CD14-positive monocyte (primary cell): ENCODE data around the gene SFT2D3. TPM values are rescaled to one million over a fixed set of nuclear protein-coding genes. Genes with fewer than 3 reads are reported as not detected.
A peak's percentile ranks its signal among the peaks of the same experiment; 100 is the strongest.

Experiments
- DNase-seq, 3 donors: peaks; one replicate each; pipeline ENCODE4 v3.0.0-alpha.2; 2011 to 2022
- H2AFZ ChIP-seq: 2 replicates; pipeline ENCODE4 v1.6.0; 2012; ENCODE audit warnings: mild to moderate bottlenecking, low read depth, low read length, inconsistent platforms; ENCODE audit not compliant: insufficient read depth, poor library complexity, severe bottlenecking
- H3K27ac ChIP-seq, 2 donors: 1 replicate in 1 of 2; 2 replicates in 1 of 2; pipeline ENCODE4 v1.5.1; 2012 to 2013; ENCODE audit warnings: low read length in 2 of 2, control low read depth in 1 of 2, inconsistent platforms in 1 of 2, low read depth in 1 of 2, mild to moderate bottlenecking in 1 of 2
- H3K27me3 ChIP-seq, 2 donors: one replicate each; pipeline versions ENCODE4 v1.6.0 to v1.6.1; 2011 to 2013; ENCODE audit warnings: low read length in 2 of 2; ENCODE audit not compliant: control insufficient read depth in 2 of 2, insufficient read depth in 2 of 2
- H3K36me3 ChIP-seq, 2 donors: replicated peaks in 1 of 2; 1 replicate in 1 of 2; 2 replicates in 1 of 2; pipeline versions ENCODE4 v1.5.1 to v1.6.1; 2012 to 2013; ENCODE audit warnings: low read length in 2 of 2, control low read depth in 1 of 2, inconsistent platforms in 1 of 2, mild to moderate bottlenecking in 1 of 2; ENCODE audit not compliant: insufficient read depth in 2 of 2, control insufficient read depth in 1 of 2
- H3K4me1 ChIP-seq, 2 donors: 1 replicate in 1 of 2; 2 replicates in 1 of 2; pipeline versions ENCODE4 v1.5.1 to v1.6.1; 2012 to 2013; ENCODE audit warnings: low read length in 2 of 2, control low read depth in 1 of 2, inconsistent platforms in 1 of 2, mild to moderate bottlenecking in 1 of 2, moderate library complexity in 1 of 2; ENCODE audit not compliant: insufficient read depth in 2 of 2, control insufficient read depth in 1 of 2
- H3K4me2 ChIP-seq: replicated peaks from 2 replicates; pipeline ENCODE3; 2012; ENCODE audit warnings: low read length, moderate library complexity, mild to moderate bottlenecking; ENCODE audit not compliant: poor library complexity, severe bottlenecking; ENCODE audit errors: extremely low read depth
- H3K4me3 ChIP-seq, 3 experiments: fragments of 200-600 bp in 1 of 3; sonication (generic) in 1 of 3; replicated peaks in 1 of 3; 1 replicate in 2 of 3; 2 replicates in 1 of 3; pipeline ENCODE4 v1.5.1; 2011 to 2013; ENCODE audit warnings: low read length in 3 of 3, mild to moderate bottlenecking in 3 of 3, control low read depth in 2 of 3, low read depth in 2 of 3, inconsistent platforms in 1 of 3, moderate library complexity in 1 of 3
- H3K79me2 ChIP-seq: 2 replicates; pipeline ENCODE4 v1.6.0; 2012; ENCODE audit warnings: mild to moderate bottlenecking, control low read depth, inconsistent platforms, low read length, moderate library complexity; ENCODE audit not compliant: insufficient read depth
- H3K9ac ChIP-seq: 2 replicates; pipeline ENCODE4 v1.6.0; 2017; ENCODE audit warnings: low read length, mild to moderate bottlenecking; ENCODE audit not compliant: insufficient read depth, poor library complexity, severe bottlenecking
- H3K9me3 ChIP-seq, 2 donors: replicated peaks in 1 of 2; 1 replicate in 1 of 2; 2 replicates in 1 of 2; pipeline versions ENCODE4 v1.5.1 to v1.6.1; 2012 to 2013; ENCODE audit warnings: low read length in 2 of 2, control low read depth in 1 of 2; ENCODE audit not compliant: control insufficient read depth in 1 of 2, insufficient read depth in 1 of 2
- H4K20me1 ChIP-seq: 2 replicates; pipeline ENCODE4 v1.6.0; 2012; ENCODE audit warnings: mild to moderate bottlenecking, low read length, control low read depth, moderate library complexity; ENCODE audit not compliant: insufficient read depth
- H3K27ac Mint-ChIP-seq, 7 donors: one replicate each; pipeline ENCODE4 v1.8.0; 2020; ENCODE audit warnings: mild to moderate bottlenecking in 7 of 7, mixed read lengths in 7 of 7, moderate library complexity in 6 of 7, inconsistent platforms in 2 of 7
- H3K27me3 Mint-ChIP-seq, 3 donors: one replicate each; pipeline ENCODE4 v1.8.0; 2021 to 2022; ENCODE audit warnings: low read depth in 3 of 3, mild to moderate bottlenecking in 3 of 3, mixed read lengths in 3 of 3, moderate library complexity in 3 of 3, inconsistent platforms in 1 of 3
- H3K36me3 Mint-ChIP-seq, 2 donors: one replicate each; pipeline ENCODE4 v1.8.0; 2020; ENCODE audit warnings: mixed read lengths in 2 of 2, inconsistent platforms in 1 of 2, mild to moderate bottlenecking in 1 of 2
- H3K4me1 Mint-ChIP-seq: one replicate; pipeline ENCODE4 v1.8.0; 2020; ENCODE audit warnings: mild to moderate bottlenecking, mixed read lengths
- H3K4me3 Mint-ChIP-seq, 2 donors: one replicate each; pipeline ENCODE4 v1.8.0; 2020; ENCODE audit warnings: mild to moderate bottlenecking in 2 of 2, mixed read lengths in 2 of 2, moderate library complexity in 1 of 2
- H3K9me3 Mint-ChIP-seq, 7 donors: one replicate each; pipeline ENCODE4 v1.8.0; 2020 to 2022; ENCODE audit warnings: mixed read lengths in 7 of 7, mild to moderate bottlenecking in 6 of 7, moderate library complexity in 6 of 7, inconsistent platforms in 2 of 7
- CTCF ChIP-seq: fragments of 200-600 bp; IDR thresholded peaks from one replicate; pipeline ENCODE4 v1.8.0; 2022; ENCODE audit warnings: antibody characterized with exemption, mild to moderate bottlenecking
- WGBS: methylation state at CpG from one replicate; pipeline ENCODE4 v1.1.5; 2013; ENCODE audit warnings: missing lambda C conversion rate; ENCODE audit not compliant: insufficient coverage; 5-methylcytosine and 5-hydroxymethylcytosine counted together
- intact Hi-C, 2 donors: fragments of 100-400 bp; cut with micrococcal nuclease; formaldehyde crosslinking; loops; one replicate each; pipeline versions ENCODE4 v1.15.0 to v1.15.1; 2023
- polyA plus RNA-seq, 3 donors: library from polyadenylated mRNA; depleted of rRNA in 1 of 3; unstranded in 2 of 3; stranded (reverse) in 1 of 3; fragments of 300-500 nt in 2 of 3; fragments of >200 nt in 1 of 3; fragmentation: Illumina TruSeq in 2 of 3; gene quantifications; 1 replicate in 2 of 3; 2 replicates in 1 of 3; pipeline ENCODE4 v1.2.3, GENCODE V29; 2012 to 2021

SFT2D3 gene
- polyA plus RNA-seq, 3 donors, result 3.8 to 4.9 TPM; not detected in 1

GRCh38 chr2:127675331-127676261 is 25.7 kb upstream of the SFT2D3 start, which contains the start of gene LIMS2:
Gene LIMS2, minus strand, starts transcription at chr2:127675530. Its CDS starts 506 bp downstream, at chr2:127675024.
- Histone ChIP-seq H3K4me2 (peak within 1 kb of the TSS; percentile 60), H3K4me3 (peak within 1 kb of the TSS in 1 of 3 experiments; percentile 54), H3K4me1 (peaks cover 7 to 13% of the 10 kb centered on the region in 2 donors), H2AFZ (peak within 1 kb of the TSS; percentile 63), H3K27ac (no peak within 1 kb of the TSS), H3K9me3 (peaks cover 5 to 7% of the 10 kb centered on the region in 2 donors), H3K79me2 (no peaks in the 10 kb centered on the region), H3K27me3 (peaks cover 20 to 60% of the 10 kb centered on the region in 2 donors), H4K20me1 (no peaks in the 10 kb centered on the region), H3K9ac (peak within 1 kb of the TSS; percentile 53), H3K36me3 (no peaks in the 10 kb centered on the region)
- no peak for TF ChIP-seq CTCF
- intact Hi-C loops, result no loop called here
- peaks cover 0 to 12% (median 8%) of the 10 kb centered on the region in 7 donors for H3K9me3 Mint-ChIP-seq
- peak within 1 kb of the TSS; percentile 68 to 87 for H3K4me3 Mint-ChIP-seq
- 14% methylated on average over 23 of the region's 56 CpGs for WGBS
- peaks cover 10% of the 10 kb centered on the region for H3K4me1 Mint-ChIP-seq
- H3K27ac Mint-ChIP-seq, result peak within 1 kb of the TSS in 1 of 7 donors; percentile 47
- peak in 1 of 3 donors; percentile 37 for DNase-seq
- H3K27me3 Mint-ChIP-seq, result peaks cover 62 to 86% (median 68%) of the 10 kb centered on the region in 3 donors
- H3K36me3 Mint-ChIP-seq, result peaks cover 3 to 11% of the 10 kb centered on the region in 2 donors

DNA sequence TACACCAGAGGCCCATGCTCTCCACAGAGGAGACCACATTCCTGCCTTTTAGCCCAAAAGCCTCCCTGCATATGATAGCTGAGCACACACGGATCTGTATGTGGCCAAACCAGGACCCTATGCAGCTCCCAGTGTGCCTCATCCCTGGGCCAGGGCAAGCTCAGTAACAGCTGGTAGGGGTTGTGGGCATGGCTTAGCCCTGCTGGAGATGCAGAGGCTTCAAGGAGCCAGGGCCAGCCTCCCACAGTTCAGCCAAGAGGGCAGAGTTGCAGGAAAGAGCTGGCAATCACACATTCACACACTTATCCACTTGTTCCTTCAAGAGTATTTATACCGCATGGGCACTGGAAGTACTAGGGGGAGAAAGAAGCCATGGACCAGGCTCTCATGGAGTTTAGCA is 24.4 kb upstream of the SFT2D3 start:
- WGBS, result 100% methylated on average over 1 of the region's 2 CpGs
- intact Hi-C loops, result no loop called here
- Histone ChIP-seq H3K36me3 (no peaks in the 10 kb centered on the region), H3K4me3 (no peak overlapping the region), H3K9me3 (peaks cover 5 to 7% of the 10 kb centered on the region in 2 donors), H3K27me3 (peaks cover 20 to 69% of the 10 kb centered on the region in 2 donors), H3K4me2 (no peak overlapping the region), H3K79me2 (no peaks in the 10 kb centered on the region), H3K9ac (no peak overlapping the region), H4K20me1 (no peaks in the 10 kb centered on the region), H2AFZ (no peak overlapping the region), H3K27ac (no peak overlapping the region), H3K4me1 (peaks cover 7 to 13% of the 10 kb centered on the region in 2 donors)
- no peak for TF ChIP-seq CTCF
- peaks cover 19% of the 10 kb centered on the region for H3K4me1 Mint-ChIP-seq
- peak overlapping the region in 1 of 2 donors; percentile 80 for H3K4me3 Mint-ChIP-seq
- no peak for DNase-seq
- peaks cover 3 to 11% of the 10 kb centered on the region in 2 donors for H3K36me3 Mint-ChIP-seq
- peaks cover 0 to 10% (median 8%) of the 10 kb centered on the region in 7 donors for H3K9me3 Mint-ChIP-seq
- H3K27ac Mint-ChIP-seq, result no peak overlapping the region
- peaks cover 68 to 85% (median 68%) of the 10 kb centered on the region in 3 donors for H3K27me3 Mint-ChIP-seq
